ENCODE measurements around the gene SAMMSON. TPM values are rescaled to one million over a fixed set of nuclear protein-coding genes. Genes with fewer than 3 reads are reported as not detected.

Gene SAMMSON
- polyA plus RNA-seq, 1 of the 3 experiments (the other 2 are of a cell fraction) = not detected

DNA sequence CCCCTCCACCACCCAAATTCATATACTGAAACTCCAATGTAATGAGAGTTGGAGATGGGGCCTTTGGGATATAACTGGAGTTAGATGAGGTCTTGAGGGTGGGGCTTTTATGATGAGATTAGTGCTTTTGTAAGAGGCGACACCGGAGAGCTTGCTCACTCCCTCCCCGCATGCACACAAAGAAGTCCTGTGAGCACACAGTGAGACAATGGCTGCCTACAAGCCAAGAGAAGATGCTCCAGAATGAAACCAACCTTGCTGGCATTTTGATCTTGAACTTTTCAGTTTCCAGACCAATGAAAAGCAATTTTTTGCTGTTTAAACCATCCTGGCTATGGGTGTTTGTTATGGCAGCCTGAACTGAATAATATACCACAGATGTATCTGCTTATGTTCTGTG is 109.0 kb downstream of the SAMMSON start (continued):
- no peak for TF ChIP-seq REST (IDR thresholded peaks at IDR 0.05; ENCODE audit: low read depth, low read length)
- TF ChIP-seq, protein P1, sequence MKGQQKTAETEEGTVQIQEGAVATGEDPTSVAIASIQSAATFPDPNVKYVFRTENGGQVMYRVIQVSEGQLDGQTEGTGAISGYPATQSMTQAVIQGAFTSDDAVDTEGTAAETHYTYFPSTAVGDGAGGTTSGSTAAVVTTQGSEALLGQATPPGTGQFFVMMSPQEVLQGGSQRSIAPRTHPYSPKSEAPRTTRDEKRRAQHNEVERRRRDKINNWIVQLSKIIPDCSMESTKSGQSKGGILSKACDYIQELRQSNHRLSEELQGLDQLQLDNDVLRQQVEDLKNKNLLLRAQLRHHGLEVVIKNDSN (IDR thresholded peaks at IDR 0.05; ENCODE audit: borderline replicate concordance, low read depth) = no peak
- TF ChIP-seq, protein P2, sequence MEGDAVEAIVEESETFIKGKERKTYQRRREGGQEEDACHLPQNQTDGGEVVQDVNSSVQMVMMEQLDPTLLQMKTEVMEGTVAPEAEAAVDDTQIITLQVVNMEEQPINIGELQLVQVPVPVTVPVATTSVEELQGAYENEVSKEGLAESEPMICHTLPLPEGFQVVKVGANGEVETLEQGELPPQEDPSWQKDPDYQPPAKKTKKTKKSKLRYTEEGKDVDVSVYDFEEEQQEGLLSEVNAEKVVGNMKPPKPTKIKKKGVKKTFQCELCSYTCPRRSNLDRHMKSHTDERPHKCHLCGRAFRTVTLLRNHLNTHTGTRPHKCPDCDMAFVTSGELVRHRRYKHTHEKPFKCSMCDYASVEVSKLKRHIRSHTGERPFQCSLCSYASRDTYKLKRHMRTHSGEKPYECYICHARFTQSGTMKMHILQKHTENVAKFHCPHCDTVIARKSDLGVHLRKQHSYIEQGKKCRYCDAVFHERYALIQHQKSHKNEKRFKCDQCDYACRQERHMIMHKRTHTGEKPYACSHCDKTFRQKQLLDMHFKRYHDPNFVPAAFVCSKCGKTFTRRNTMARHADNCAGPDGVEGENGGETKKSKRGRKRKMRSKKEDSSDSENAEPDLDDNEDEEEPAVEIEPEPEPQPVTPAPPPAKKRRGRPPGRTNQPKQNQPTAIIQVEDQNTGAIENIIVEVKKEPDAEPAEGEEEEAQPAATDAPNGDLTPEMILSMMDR (IDR thresholded peaks at IDR 0.05) = no peak
- no peak for TF ChIP-seq CHD2 (IDR thresholded peaks at IDR 0.05; ENCODE audit: low read length, partially characterized antibody)
- no peak for TF ChIP-seq NFIC (IDR thresholded peaks at IDR 0.05; ENCODE audit: borderline replicate concordance)
- TF ChIP-seq, protein P3, sequence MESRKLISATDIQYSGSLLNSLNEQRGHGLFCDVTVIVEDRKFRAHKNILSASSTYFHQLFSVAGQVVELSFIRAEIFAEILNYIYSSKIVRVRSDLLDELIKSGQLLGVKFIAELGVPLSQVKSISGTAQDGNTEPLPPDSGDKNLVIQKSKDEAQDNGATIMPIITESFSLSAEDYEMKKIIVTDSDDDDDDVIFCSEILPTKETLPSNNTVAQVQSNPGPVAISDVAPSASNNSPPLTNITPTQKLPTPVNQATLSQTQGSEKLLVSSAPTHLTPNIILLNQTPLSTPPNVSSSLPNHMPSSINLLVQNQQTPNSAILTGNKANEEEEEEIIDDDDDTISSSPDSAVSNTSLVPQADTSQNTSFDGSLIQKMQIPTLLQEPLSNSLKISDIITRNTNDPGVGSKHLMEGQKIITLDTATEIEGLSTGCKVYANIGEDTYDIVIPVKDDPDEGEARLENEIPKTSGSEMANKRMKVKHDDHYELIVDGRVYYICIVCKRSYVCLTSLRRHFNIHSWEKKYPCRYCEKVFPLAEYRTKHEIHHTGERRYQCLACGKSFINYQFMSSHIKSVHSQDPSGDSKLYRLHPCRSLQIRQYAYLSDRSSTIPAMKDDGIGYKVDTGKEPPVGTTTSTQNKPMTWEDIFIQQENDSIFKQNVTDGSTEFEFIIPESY (IDR thresholded peaks at IDR 0.05; ENCODE audit: borderline replicate concordance, low read depth) = no peak

- H3K4me2 ChIP-seq = no peak overlapping the region
- H3K9me2 ChIP-seq = no peaks in the 10 kb centered on the region
- CTCF ChIA-PET = interaction anchor here (0.7 to 9.0 kb wide), 7 partner anchors 10 to 250 kb away, joined by 3 to 73 read pairs (median 4); no protein-coding TSS in a partner anchor
- TF ChIP-seq EP300 (IDR thresholded peaks at IDR 0.05; ENCODE audit: borderline replicate concordance in 1 of 2, low read depth in 1 of 2, low read length in 1 of 2) (no peak), MXI1 (IDR thresholded peaks at IDR 0.05; ENCODE audit: low read depth, low read length) (no peak), CHD2 (IDR thresholded peaks at IDR 0.05; ENCODE audit: low read length, partially characterized antibody) (no peak), FOXM1 (IDR thresholded peaks at IDR 0.05; ENCODE audit: low read depth) (no peak), POLR2AphosphoS5 (IDR thresholded peaks at IDR 0.05; ENCODE audit: low read depth, low read length) (no peak), ELF1 (IDR thresholded peaks at IDR 0.05) (no peak), YY1 (IDR thresholded peaks at IDR 0.05; ENCODE audit: low read depth) (no peak), FOSL2 (IDR thresholded peaks at IDR 0.05; ENCODE audit: borderline replicate concordance, low read depth) (no peak)
- TF ChIP-seq, protein P3 (IDR thresholded peaks at IDR 0.05; ENCODE audit: borderline replicate concordance, low read depth) = no peak
- TF ChIP-seq, protein P2 (IDR thresholded peaks at IDR 0.05) = no peak
- POLR2A ChIA-PET = interaction anchor here (0.5 kb wide), 1 partner anchor 242 kb away, joined by 3 read pairs; no protein-coding TSS in a partner anchor
- no peak overlapping the region for H2AFZ ChIP-seq (ENCODE audit: low read depth)
- H4K20me1 ChIP-seq (ENCODE audit: insufficient read depth) = no peaks in the 10 kb centered on the region
- H3K4me3 ChIP-seq (ENCODE audit: low read depth in 2 of 2, low read length in 1 of 2) = no peak overlapping the region
- H3K27ac ChIP-seq (ENCODE audit: low read depth in 2 of 2, low read length in 1 of 2) = no peak overlapping the region
- no peaks in the 10 kb centered on the region for H3K79me2 ChIP-seq (ENCODE audit: insufficient read depth)
- no peaks in the 10 kb centered on the region for H3K36me3 ChIP-seq (replicated peaks in 1 of 2; ENCODE audit: control insufficient read depth in 1 of 2, insufficient read depth in 2 of 2, low read length in 1 of 2)
- no peak for DNase-seq
- 29% methylated on average over 2 of the region's 2 CpGs for WGBS (ENCODE audit: low lambda C conversion rate)
- no peaks in the 10 kb centered on the region for H3K4me1 ChIP-seq (ENCODE audit: control insufficient read depth in 1 of 2, insufficient read depth in 2 of 2, low read depth in 1 of 2, low read length in 1 of 2)
- H3K9me3 ChIP-seq = no peaks in the 10 kb centered on the region
- no peaks in the 10 kb centered on the region for H3F3A ChIP-seq (replicated peaks; ENCODE audit: insufficient read depth)
- H3K27me3 ChIP-seq (ENCODE audit: insufficient read depth) = no peaks in the 10 kb centered on the region
- H3K9ac ChIP-seq = no peak overlapping the region
Observed at GRCh38 chr3:70110066-70110465, 110.5 kb downstream of the SAMMSON start.

All from SK-N-SH (cell line).